SK-N-SH (cell line): Measurements from ENCODE around the gene DCAF17. TPM values are rescaled to one million over a fixed set of nuclear protein-coding genes. Genes with fewer than 3 reads are reported as not detected.

ENCODE experiments used
- CHD2 ChIP-seq: fragments of 150-350 bp; IDR thresholded peaks from 2 replicates; pipeline ENCODE4 v1.6.1; 2018; ENCODE audit warnings: low read length; ENCODE audit not compliant: partially characterized antibody
- EP300 ChIP-seq, 2 experiments: IDR thresholded peaks; 2 replicates each; pipeline versions ENCODE4 v1.4.0 to v1.6.1; 2012; ENCODE audit warnings: borderline replicate concordance in 1 of 2, low read depth in 1 of 2, low read length in 1 of 2
- EZH2phosphoT487 ChIP-seq: fragments of 200-600 bp; sonication (generic); IDR thresholded peaks from 2 replicates; pipeline ENCODE4 v1.6.1; 2017; ENCODE audit warnings: low read depth, mixed run types, mild to moderate bottlenecking, antibody characterized with exemption, moderate library complexity, borderline replicate concordance
- FOSL2 ChIP-seq: IDR thresholded peaks from 2 replicates; pipeline ENCODE4 v1.4.0; 2012; ENCODE audit warnings: low read depth, mild to moderate bottlenecking, moderate library complexity, borderline replicate concordance
- FOXJ3 ChIP-seq: sonication (generic); formaldehyde crosslinking; IDR thresholded peaks from 2 replicates; pipeline ENCODE4 v1.5.1; 2020; ENCODE audit warnings: mild to moderate bottlenecking, missing genetic modification reagents
- FOXM1 ChIP-seq: IDR thresholded peaks from 2 replicates; pipeline ENCODE4 v1.4.0; 2012; ENCODE audit warnings: low read depth, mild to moderate bottlenecking
- GABPA ChIP-seq: IDR thresholded peaks from 2 replicates; pipeline ENCODE4 v1.4.0; 2012; ENCODE audit warnings: low read depth, mild to moderate bottlenecking
- GATA2 ChIP-seq: sonication (generic); formaldehyde crosslinking; IDR thresholded peaks from 2 replicates; pipeline ENCODE4 v1.5.0; 2020; ENCODE audit warnings: mild to moderate bottlenecking, missing genetic modification reagents
- MEF2A ChIP-seq: IDR thresholded peaks from 2 replicates; pipeline ENCODE4 v1.4.0; 2012; ENCODE audit warnings: low read depth, borderline replicate concordance
- MXI1 ChIP-seq: IDR thresholded peaks from 2 replicates; pipeline ENCODE4 v1.6.1; 2012; ENCODE audit warnings: mild to moderate bottlenecking, low read depth, low read length, improper control_type of control experiment
- NFIC ChIP-seq: IDR thresholded peaks from 2 replicates; pipeline ENCODE4 v1.4.0; 2012; ENCODE audit warnings: borderline replicate concordance
- NRF1 ChIP-seq: IDR thresholded peaks from 2 replicates; pipeline ENCODE4 v1.6.1; 2012; ENCODE audit warnings: low read depth, mild to moderate bottlenecking, low read length
- PBX3 ChIP-seq: IDR thresholded peaks from 2 replicates; pipeline ENCODE4; 2012
- POLR2AphosphoS5 ChIP-seq: IDR thresholded peaks from 2 replicates; pipeline ENCODE4 v1.6.1; 2012; ENCODE audit warnings: low read depth, low read length
- RAD21 ChIP-seq: IDR thresholded peaks from 2 replicates; pipeline ENCODE4 v1.6.1; 2012; ENCODE audit warnings: mild to moderate bottlenecking, low read length
- RCOR1 ChIP-seq: fragments of 150-350 bp; IDR thresholded peaks from 2 replicates; pipeline ENCODE4 v1.6.1; 2017; ENCODE audit warnings: antibody characterized with exemption, low read length
- RFX5 ChIP-seq: IDR thresholded peaks from 2 replicates; pipeline ENCODE4 v1.6.1; 2012; ENCODE audit warnings: mild to moderate bottlenecking, improper control_type of control experiment, low read length
- RXRA ChIP-seq: IDR thresholded peaks from 2 replicates; pipeline ENCODE4 v1.4.0; 2012; ENCODE audit warnings: low read depth, mild to moderate bottlenecking, borderline replicate concordance
- SMC3 ChIP-seq: IDR thresholded peaks from 2 replicates; pipeline ENCODE4 v1.6.1; 2012; ENCODE audit warnings: low read depth, low read length, improper control_type of control experiment
- TAF1 ChIP-seq: IDR thresholded peaks from 2 replicates; pipeline ENCODE4 v1.6.1; 2012; ENCODE audit warnings: low read depth, mild to moderate bottlenecking, low read length, moderate library complexity, borderline replicate concordance
- TCF12 ChIP-seq: IDR thresholded peaks from 2 replicates; pipeline ENCODE4 v1.4.0; 2012
- TEAD4 ChIP-seq: IDR thresholded peaks from 2 replicates; pipeline ENCODE4 v1.4.0; 2012; ENCODE audit warnings: mild to moderate bottlenecking, borderline replicate concordance; ENCODE audit not compliant: insufficient read depth
- USF1 ChIP-seq: IDR thresholded peaks from 2 replicates; pipeline ENCODE4 v1.4.0; 2012; ENCODE audit warnings: low read depth, borderline replicate concordance
- USF2 ChIP-seq: fragments of 150-350 bp; IDR thresholded peaks from 2 replicates; pipeline ENCODE4 v1.6.1; 2017; ENCODE audit warnings: antibody characterized with exemption, low read length, low read depth, borderline replicate concordance
- YY1 ChIP-seq: IDR thresholded peaks from 2 replicates; pipeline ENCODE4 v1.4.0; 2012; ENCODE audit warnings: low read depth, mild to moderate bottlenecking
- ZBTB33 ChIP-seq: IDR thresholded peaks from 2 replicates; pipeline ENCODE4 v1.4.0; 2012; ENCODE audit warnings: low read depth, borderline replicate concordance
- polyA plus RNA-seq, 3 experiments: library from polyadenylated mRNA; depleted of rRNA; stranded (reverse); fragments of >200 nt; gene quantifications; 2 replicates each; pipeline ENCODE4 v1.2.3, GENCODE V29; 2012
- TF ChIP-seq, protein P1 (sequence below): fragments of 200-600 bp; sonication (generic); IDR thresholded peaks from 2 replicates; pipeline ENCODE4 v1.6.1; 2017; ENCODE audit warnings: antibody characterized with exemption, mild to moderate bottlenecking, moderate library complexity

Gene DCAF17
- polyA plus RNA-seq, 1 of the 3 experiments (the other 2 are of a cell fraction): 4.9 TPM

- no peak for TF ChIP-seq EP300 (IDR thresholded peaks at IDR 0.05; ENCODE audit: borderline replicate concordance in 1 of 2, low read depth in 1 of 2, low read length in 1 of 2)
- TF ChIP-seq PBX3: peak; percentile 66; the same call in 1 of the 2 replicates
- TF ChIP-seq YY1: no peak
- no peak for TF ChIP-seq FOSL2
- no peak for TF ChIP-seq NFIC
- no peak for TF ChIP-seq FOXJ3 (CRISPR knock-in tag)
- TF ChIP-seq, protein P1, sequence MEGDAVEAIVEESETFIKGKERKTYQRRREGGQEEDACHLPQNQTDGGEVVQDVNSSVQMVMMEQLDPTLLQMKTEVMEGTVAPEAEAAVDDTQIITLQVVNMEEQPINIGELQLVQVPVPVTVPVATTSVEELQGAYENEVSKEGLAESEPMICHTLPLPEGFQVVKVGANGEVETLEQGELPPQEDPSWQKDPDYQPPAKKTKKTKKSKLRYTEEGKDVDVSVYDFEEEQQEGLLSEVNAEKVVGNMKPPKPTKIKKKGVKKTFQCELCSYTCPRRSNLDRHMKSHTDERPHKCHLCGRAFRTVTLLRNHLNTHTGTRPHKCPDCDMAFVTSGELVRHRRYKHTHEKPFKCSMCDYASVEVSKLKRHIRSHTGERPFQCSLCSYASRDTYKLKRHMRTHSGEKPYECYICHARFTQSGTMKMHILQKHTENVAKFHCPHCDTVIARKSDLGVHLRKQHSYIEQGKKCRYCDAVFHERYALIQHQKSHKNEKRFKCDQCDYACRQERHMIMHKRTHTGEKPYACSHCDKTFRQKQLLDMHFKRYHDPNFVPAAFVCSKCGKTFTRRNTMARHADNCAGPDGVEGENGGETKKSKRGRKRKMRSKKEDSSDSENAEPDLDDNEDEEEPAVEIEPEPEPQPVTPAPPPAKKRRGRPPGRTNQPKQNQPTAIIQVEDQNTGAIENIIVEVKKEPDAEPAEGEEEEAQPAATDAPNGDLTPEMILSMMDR: peak; percentile 91
- TF ChIP-seq CHD2: peak; percentile 10
- TF ChIP-seq TEAD4: no peak
- no peak; the same call in 1 of the 2 replicates for TF ChIP-seq POLR2AphosphoS5
- peak; percentile 66 for TF ChIP-seq RCOR1
- TF ChIP-seq EZH2phosphoT487: no peak
- TF ChIP-seq SMC3: peak; percentile 96
- TF ChIP-seq RXRA: no peak
- TF ChIP-seq MXI1: no peak; the same call in 1 of the 2 replicates
- TF ChIP-seq MEF2A: no peak
- TF ChIP-seq TAF1: no peak
- no peak for TF ChIP-seq USF2
- TF ChIP-seq GABPA: no peak
- no peak for TF ChIP-seq ZBTB33
- TF ChIP-seq RAD21: peak; percentile 94
- no peak for TF ChIP-seq USF1
- TF ChIP-seq NRF1: no peak
- peak; percentile 17; the same call in 1 of the 2 replicates for TF ChIP-seq RFX5
- peak; percentile 73 for TF ChIP-seq TCF12
- no peak for TF ChIP-seq GATA2
- no peak for TF ChIP-seq FOXM1
- TF ChIP-seq, all 33 proteins: peak for 9
Measured at GRCh38 chr2:171416009-171416926, 17.8 kb upstream of the DCAF17 start (continued).
